GM21528 (cell line): ENCODE measurements around the gene GAS6.
"Not testable (repeated sequence)": the region's sequence is repeated elsewhere in the genome, so short reads cannot be mapped to it uniquely, and the experiment has no call there.

Source experiments
- ATAC-seq: cut with Tn5 transposase; IDR thresholded peaks from one replicate; pipeline ENCODE4 v1.9.1; 2021; ENCODE audit warnings: mild to moderate bottlenecking, moderate library complexity; ENCODE audit not compliant: unreplicated experiment, low FRiP score

Gene GAS6

GRCh38 chr13:113874579-113875428 is 10.9 kb upstream of the GAS6 start:
- ATAC-seq: no peak

DNA sequence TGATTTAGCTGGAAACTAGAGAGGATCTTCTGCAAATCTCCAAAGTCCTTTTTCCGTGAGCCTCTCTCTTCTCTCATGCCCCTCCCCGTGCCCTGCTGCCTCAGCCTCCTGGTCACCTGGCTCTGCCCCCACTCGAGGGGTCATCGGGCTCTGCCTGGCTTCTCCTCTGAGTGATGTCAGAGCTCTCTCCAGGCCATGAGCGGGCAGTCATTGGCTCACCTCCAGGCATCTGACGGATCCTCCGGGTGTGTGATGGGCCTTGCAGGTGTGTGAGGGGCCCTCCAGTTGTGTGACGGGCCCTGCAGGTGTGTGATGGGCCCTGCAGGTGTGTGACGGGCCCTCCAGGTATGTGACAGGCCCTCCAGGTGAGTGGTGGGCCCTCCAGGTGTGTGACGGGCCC is 10.3 kb upstream of the GAS6 start:
- no peak for ATAC-seq

DNA sequence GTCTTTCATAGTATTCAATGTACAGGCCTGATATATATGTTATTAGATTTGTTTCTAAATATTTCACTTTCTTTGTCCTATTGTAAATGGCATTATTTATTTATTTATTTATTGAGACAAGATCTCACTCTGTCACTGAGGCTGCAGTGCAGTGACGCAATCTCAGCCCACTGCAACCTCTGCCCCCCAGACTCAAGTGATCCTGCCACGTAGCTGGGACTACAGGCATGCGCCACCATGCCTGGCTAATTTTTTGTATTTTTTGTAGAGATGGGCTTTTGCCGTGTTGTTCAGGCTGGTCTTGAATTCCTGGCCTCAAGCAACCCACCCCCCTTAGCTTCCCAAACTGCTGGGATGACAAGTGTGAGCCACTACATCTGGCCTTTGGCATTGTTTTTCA is 5.4 kb upstream of the GAS6 start:
- no peak for ATAC-seq

GRCh38 chr13:113867913-113868312 is 4.0 kb upstream of the GAS6 start:
- not testable (repeated sequence) for ATAC-seq

DNA sequence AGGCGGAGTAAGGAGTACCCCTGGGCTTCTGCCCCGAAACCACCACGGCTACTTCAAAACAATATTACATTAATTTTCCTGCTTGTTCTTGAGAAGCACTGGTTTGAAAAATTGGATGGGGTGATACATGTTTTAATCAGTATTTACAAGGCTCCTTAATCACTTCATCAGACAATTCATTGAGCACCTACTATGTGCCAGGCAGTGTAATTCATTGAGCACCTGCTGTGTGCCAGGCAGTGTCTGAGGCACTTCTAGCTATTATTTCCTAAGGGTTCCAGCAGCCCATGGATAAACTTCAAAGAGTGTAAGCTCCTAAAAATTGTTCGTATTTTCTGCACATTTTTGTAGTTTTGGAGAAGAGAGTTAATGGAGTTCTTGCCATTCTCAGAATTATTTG is 1.6 kb upstream of the GAS6 start:
- no peak for ATAC-seq

DNA sequence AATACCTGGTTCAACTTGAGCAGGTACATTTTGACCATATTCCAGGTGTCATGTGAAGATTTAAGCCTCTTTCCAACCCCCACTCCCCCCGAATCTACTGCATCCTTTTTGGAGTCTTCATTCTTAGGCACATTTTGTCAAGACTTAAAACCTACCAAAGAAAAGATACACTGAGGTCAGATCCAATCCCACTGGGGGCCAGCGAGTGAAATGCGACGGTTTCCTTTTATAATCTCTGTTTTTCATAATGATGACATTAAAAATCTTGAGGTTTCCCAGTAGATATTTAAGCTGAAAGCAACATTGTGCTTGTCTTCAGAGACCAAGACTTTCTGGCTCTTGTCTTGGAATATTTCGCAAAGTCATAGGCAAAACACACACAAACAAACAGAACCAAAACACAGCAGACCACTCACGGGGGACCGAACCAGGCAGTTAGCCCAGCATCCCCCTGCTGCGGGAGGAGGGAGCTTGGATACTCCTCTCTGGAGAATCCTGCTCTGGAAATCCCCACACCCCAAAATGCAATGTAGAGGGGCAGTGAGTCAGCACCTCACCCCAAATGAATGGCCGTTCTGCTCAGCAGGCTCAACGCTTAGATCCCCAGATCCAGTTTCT is 506 bp upstream of the GAS6 start:
- ATAC-seq: no peak

GRCh38 chr13:113862931-113863523 is 849 bp downstream of the GAS6 start:
- ATAC-seq: no peak

GRCh38 chr13:113862191-113862930 is 1.5 kb downstream of the GAS6 start:
- ATAC-seq: no peak

DNA sequence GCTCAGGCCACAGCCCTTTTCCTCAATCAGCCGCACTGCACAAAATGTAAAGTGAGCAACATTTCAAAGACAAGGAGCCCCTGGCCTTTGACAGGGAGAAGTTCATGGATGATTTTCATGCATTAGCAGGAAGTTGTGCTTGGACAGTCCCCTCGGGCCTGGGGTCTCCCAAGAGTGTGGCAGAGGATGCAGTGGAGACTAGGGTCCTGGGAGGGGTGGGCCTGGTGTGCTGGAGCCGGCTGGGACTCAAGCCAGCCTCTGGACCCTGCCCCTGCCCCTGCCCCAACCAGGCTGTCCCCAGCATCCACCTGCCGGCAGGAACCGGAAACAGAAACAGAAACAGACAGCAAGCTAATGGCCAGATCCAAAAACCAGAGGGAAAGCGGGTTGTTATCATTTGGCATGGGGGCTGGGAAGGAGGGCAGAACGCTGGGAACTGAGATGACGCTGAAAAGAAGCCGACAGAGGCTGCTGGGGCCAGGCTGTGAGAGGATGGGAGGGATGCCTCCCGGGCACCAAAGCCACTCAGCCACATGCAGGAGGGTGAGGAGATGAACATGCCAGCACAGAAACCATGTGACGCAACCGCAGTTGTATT is 2.3 kb downstream of the GAS6 start:
- ATAC-seq: no peak

DNA sequence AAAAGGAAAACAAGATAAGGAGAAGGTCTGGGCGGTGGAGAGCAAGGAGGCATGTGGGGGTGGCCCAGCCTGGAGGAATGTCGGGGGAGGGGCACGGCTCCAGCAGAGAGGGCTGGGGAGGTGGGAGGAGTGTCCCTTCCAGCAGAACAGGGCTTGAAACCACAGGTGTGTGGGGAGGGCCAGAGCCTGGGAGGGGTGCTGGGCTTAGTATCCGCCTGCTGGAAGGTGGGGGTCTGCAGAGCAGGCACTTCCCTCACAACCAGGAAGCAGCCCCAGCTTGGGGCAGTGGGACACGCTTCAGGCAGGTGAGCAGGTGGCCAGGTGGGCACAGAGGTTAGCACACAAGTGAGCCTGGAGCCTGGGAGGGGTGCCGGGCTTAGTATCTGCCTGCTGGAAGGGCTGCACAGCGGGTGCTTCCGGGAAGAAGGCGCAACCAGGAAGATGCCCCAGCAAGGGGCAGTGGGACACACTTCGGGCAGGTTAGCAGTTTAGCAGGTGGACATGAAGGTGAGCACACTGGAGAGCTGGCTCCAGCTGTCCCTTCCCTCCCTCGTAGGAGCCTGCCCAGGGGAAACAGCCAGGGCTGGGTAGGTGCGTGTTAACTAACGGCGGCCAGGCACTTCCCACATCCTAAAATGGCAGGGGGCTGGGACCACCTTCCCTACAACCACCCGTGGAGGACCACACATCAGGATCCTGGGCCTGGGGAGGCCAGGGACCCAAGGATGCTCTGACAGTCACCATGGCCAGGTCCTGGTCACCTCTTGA is 3.0 kb downstream of the GAS6 start:
- no peak for ATAC-seq

DNA sequence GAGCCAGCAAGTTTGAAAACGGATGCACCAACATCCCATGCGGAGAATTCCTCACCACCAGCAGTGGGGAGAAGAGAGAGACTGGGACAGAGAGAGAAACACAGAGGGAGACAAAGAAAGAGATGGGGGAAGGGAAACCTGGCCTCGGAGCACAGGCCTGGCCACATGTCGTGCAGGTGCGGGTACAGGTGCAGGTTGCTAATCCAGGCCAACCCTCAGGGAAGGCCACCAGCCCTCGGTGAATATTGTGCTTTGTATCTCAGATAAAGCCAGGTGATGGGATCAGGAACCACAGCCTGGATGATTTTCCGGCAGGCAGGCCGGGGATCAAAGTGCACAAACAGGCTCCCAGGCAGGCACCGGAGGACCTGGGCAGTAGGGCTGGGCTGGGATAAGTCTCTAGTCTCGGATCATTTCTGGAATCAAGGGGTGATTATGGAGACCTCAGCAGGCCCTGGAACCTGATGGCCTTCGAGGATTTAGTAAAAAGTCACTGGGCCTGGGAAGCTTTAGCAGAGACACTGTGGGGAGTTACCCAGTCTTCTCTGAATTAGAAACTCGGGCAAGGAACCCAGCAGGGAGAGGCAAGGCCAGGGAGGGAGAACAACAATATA is 3.7 kb downstream of the GAS6 start:
- no peak for ATAC-seq

GRCh38 chr13:113859311-113860050 is 4.4 kb downstream of the GAS6 start:
- ATAC-seq: no peak

DNA sequence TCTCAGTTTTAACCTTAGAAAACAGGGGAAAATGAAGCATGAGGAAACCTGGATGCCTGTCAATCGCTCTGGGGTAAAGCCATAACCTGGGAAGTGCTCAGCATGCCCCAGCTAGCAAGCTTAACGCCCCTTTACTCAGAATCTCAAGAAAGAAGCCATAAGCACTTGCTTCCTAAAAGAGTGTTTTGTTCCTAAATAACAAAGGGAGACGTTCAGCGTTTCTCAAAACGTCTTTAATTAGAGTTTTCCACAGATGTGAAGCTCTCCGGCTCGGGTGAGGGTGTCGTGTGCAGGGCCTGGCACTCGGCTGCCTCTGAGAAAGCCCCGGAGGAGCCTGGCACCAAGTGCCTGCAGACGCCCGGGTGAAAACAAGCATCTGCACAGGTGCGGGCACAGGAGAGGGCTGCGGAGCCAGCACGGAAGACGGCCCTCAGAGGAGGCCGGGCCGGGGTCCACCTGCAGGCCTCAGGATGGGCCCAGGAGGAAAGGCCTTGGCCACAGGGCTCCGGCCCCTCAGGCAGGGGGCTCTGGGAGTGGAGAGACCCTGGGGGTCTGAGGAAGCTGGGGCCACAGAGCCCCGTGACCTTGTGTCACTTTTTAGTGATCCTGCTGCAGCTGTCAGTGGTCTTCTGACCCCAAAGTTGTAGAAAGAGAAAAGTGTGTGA is 6.2 kb downstream of the GAS6 start:
- no peak for ATAC-seq

- no peak for ATAC-seq
Observed at GRCh38 chr13:113856716-113857065, 7.2 kb downstream of the GAS6 start.

DNA sequence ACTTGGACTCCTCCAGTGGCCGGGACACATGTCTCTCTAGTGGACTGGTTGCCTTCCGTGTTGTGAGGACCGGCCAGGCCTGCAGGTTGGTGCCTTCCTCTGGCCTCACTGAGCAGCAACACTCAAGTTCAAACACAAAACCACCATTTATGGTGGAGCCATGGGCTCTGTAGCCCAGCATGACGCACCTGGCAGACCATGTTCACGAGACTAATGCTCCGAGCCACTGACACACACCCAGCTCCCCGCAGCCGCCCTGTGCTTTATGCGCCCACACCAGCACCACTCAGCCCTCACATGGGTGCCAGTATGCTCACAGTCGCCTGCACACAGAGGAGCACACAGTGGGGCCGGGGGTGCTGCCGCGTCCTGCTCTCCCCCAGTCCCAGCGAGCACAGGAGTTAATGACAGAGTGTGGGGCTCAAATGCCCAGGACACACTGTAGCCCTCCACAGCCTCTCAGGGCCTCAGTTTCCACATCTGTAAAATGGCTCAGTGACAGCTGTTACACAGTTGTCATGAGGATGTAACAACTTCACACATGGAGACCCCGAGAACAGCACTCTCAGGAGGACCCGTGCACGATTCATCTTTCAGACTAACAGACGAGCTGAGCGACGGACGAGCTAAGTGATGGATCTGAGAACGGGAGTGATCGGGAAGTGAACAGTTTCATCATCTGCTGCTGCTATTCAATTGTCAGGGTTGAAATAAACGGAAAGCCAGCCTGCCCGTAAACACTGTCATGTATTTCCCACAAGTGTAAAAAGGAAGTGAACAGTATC is 7.8 kb downstream of the GAS6 start:
- no peak for ATAC-seq

DNA sequence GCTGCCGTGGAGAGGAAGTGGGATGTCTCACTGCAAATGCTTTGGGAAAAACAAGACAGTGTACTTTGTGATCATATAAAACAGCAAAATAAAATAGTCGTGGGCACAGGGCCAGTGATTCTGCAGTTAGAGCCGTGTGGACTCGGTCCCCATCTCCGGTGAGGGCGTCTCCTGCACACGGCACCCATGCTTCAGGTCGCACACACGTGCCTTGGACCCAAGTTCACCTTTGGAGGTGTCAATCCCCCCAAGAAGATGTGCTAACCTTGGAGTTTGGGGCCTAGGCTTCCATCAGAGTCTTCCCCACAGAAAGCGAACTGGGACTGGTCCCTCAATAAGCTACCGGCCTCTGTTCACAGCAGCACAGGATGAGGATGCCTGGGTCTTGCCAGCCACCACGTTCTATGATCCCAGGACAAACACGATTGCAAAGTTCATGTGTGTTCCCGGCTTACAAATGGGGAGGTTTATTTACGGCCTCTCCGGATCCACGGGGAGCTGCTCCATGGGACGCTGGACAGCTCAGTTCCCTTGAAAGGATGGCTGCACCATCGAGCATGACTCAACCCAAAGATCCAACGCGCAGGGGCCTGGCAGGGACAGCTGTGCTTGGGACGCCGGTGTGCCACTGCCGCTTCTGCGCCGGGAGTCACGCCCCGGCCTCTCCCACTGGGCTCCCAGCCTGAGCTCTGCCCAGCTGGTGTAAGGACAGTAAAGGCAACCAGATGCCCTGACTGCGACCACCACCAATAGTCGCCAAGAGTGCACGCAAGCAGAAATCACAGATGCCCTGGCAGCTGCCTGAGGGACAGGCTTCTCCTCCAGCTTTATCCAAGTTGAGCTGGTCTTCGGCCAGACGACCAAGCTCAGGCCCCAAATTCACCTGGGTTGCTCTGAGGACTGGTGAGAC is 8.6 kb downstream of the GAS6 start:
- no peak for ATAC-seq
